Germinal center (tissue), 1 donor: ENCODE measurements around the gene VPS37C.
"Not testable (repeated sequence)": the region's sequence is repeated elsewhere in the genome, so short reads cannot be mapped to it uniquely, and the experiment has no call there.

Experiments
- DNase-seq: peaks from one replicate; pipeline ENCODE4 v3.0.0; 2012; ENCODE audit warnings: mixed read lengths, low spot score

Gene VPS37C

DNA sequence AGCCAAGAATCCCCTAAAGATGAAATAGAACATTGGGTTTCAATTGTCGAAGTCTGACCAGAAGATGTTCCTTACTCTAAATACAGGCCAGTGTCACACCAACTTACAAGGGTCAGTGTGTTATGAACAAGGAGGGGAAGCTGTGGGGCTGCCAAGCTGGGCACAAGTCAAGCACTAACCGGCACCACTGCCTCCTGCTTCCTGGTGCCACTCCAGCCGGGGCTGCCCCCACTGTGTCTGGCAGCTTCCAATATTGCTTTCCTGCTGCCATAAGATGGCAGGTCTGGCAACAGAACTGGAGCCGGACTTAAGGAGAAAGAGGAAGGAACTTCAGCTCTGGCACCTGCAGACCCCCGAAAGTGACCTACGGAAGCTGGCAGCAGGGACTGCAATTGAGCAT, 13.7 kb upstream of the VPS37C start:
- no peak for DNase-seq

DNA sequence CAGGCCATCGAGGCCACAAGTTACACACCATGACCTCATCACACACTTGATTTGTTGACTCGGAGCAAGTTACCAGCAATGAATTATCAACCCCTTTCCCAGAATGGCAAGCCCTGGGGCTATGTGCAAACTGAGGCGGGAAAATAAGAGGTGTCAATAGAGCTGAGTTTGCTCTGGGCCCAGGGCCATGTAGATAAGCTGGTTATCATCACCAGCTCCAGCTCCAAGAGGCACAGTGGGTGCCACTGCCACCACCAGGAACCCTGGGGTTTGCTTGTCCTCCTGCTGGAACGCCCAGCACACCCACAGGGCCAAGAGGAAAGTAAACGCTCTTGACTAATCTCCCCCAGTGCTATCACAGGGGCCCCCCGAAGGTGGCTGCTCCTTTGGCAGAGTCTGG, 13.0 kb upstream of the VPS37C start:
- no peak for DNase-seq

GRCh38 chr11:61173456-61173855, 12.2 kb upstream of the VPS37C start:
- DNase-seq: no peak

GRCh38 chr11:61172888-61173287, 11.7 kb upstream of the VPS37C start:
- DNase-seq: no peak

DNA sequence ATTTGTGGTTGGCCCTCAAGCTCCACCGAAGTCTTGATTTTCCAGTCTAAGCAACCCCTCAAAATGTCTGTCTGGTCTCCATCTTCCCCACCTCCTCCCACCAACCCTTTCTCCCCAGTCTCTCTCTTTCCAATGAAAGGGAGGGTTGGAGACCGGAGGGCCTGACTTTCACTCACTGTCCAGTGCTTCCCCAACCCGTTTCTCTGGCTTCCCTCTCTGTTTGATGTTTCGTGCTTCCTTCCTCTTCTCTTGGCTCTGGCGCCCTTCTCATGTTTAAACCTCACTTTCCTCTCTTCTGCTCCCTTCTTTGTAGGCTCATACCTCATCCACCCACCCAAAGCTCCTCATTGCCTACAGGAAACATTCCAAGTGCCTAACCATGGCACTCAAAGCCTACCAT, 11.1 kb upstream of the VPS37C start:
- DNase-seq: no peak

GRCh38 chr11:61171907-61172306, 10.7 kb upstream of the VPS37C start:
- DNase-seq: no peak

DNA sequence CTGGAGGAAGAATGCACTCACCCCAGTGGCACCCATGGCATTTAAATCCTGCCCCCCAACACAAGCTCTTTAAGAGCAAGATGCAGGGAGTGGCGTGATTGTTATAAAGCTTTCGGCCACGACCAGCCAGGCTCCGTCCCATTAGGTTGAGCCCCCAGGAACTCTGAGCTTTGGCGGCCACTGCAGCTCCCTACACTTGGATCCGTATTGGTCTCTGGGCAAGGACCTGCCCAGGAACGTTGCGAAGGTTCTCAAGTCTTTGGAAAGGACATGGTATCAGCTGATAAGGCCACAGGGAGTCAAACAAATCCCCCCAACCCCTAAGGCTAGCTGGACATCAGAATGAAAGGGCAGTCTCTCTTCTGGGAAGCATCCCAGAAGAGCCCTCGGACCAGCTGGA, 9.3 kb upstream of the VPS37C start:
- DNase-seq: no peak

GRCh38 chr11:61168800-61169199, 7.6 kb upstream of the VPS37C start:
- no peak for DNase-seq

DNA sequence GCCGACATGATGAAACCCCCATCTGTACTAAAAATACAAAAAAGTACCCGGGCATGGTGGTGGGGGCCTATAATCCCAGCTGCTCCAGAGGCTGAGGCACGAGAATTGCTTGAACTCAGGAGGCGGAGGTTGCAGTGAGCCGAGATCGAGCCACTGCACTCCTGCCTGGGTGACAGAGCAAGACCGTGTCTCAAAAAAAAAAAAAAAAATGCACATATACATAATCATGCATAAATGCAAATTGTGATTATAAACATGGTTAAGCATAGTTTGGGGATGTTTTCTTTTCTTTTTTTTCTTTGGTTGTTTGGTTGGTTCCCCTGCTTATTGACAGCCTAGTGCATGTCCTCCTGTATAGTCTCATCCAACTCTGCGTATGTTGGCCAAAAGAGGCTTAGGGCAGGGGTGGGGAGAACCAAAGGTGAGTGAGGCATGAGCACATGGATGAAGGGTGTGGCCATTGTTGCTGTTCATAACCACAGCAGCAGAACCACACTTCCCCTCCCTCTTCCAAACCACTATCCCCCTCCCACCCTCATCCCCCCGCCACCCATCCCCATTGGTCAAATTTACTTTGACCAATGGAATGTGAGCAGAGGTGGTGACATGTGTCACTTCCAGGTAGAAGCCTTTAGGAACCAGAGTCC, 6.9 kb upstream of the VPS37C start:
- DNase-seq: no peak

GRCh38 chr11:61166331-61166730, 5.1 kb upstream of the VPS37C start:
- DNase-seq: not testable (repeated sequence)

- not testable (repeated sequence) for DNase-seq
Observed at GRCh38 chr11:61165785-61166184, 4.6 kb upstream of the VPS37C start.

DNA sequence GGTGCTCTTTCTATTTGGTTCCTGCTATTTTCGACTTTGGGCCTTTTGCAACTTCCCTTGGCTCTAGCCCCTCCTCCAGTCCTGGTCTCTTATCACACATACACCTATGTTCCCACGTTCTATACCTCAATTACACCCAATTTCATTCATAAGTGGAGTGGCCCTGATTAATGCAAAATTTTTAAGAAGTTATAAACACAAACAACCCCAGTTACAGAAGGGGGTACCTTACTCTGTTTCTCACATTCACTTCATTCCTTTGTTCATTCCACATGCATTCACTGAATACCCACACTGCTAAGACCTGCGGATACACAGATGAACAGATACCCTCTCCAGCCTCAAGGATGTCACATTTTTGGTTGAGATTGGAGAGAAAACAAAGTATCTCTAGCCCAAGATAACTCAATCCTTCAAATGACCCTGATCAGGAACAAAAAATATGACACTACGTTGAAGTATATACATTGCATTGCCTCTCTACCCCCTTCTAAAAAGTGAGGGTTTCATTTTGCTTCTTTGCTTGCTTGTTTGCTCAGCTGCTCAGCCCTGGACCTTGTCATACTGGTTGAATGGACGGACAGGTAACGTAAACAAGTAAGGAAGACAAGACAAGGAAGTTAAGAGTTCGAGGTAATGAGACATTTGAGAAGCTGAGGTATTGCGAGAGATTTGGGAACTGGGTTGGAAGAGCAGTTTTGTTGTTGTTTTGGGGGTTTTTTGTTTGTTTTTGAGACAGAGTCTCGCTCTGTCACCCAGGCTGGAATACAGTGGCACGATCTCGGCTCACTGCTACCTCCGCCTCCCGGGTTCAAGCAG, 3.6 kb upstream of the VPS37C start:
- DNase-seq: no peak

DNA sequence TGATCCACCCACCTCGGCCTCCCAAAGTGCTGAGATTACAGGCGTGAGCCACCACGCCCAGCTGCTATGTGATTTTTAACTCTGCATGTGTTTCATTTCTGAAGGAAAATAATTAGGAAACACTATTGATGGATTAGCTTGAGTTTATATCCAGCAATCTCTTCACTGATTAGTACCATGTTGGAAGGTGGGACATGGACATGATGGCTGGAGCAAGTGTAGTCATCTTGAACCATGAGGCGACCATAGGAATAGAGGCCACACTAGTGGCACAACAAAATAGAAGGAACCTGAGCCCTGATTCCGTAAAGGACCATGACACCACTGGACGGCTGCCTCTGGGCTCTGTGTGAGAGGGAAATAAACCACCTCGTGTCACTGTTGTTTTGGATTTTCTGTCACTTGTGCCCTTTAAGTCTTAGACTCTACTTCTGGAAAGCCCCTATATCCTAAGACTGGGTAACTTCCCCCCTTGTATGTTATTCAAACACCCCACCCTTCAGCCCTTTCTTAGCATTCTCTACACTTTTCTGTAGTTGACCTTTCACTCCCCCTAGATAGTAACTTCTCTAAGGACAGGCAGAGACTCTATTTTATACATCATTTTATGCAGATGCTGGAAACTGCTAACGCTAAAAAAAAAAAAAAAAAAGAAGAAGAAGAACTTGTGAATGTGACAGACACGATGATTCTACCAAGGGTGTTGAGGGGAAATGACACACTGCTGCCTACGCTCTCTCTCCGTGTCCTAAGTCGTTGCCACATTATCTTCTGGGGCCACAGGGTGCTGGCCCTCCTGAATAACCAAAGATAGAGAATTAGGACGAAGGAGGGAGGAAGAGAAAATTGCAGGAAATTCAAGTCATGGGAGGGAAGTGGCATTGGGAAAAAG, 2.7 kb upstream of the VPS37C start:
- peak; percentile 30 for DNase-seq

DNA sequence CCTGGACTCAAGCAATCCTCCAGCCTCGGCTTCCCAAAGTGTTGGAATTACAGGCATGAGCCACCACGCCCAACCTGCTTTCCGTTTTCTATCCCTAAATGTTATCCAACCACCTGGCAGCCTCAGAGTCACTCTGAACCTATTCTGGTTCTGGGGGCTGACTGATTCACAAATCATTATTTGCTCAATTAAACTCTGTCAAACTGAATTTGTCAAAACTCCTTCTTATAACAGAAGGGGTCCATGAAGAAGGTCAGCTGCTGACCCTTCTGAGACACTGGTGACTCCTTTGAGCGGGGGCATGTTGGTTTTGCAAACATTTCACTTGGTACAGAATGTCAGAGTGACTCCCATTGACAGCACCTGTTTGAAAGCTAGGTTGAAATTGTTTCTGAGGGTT, 1.8 kb upstream of the VPS37C start:
- DNase-seq: no peak

- DNase-seq: no peak
Observed at GRCh38 chr11:61162092-61162941, 1.1 kb upstream of the VPS37C start.

DNA sequence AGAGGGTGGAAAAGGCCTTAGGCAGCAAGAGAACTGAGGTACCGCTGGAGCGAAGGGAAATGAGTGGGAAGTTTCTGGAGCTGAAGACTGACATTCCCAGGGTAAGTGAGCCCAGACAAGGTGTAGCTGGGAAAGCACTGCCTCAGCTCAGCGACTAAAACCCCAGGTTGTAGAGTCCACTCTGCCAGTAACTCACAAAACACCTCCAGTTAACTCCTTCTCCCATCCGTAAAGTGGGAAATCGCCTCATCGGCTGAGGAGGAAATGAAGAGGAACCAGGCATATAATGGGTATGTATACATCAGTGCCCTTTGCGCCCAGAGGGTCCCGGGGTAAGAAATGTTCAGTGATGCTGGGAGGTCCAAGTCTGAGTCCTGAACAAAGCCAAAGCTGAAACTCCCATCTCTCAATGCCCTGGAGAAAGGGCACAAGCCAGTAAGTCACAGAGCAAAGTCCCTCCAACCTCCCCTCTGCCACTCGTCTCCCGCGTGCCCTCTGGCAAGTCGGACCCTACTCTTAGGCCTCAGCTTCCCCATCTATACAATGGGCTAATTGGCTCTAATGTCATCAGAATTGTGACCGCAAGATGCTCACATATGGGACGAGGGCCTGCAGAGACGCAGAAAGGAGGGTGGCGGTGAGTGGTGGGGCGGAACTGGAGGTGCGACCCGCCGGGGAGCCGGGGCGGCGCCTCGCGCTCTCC, 588 bp downstream of the VPS37C start:
- DNase-seq: no peak

GRCh38 chr11:61158691-61159381, 2.4 kb downstream of the VPS37C start:
- DNase-seq: no peak

DNA sequence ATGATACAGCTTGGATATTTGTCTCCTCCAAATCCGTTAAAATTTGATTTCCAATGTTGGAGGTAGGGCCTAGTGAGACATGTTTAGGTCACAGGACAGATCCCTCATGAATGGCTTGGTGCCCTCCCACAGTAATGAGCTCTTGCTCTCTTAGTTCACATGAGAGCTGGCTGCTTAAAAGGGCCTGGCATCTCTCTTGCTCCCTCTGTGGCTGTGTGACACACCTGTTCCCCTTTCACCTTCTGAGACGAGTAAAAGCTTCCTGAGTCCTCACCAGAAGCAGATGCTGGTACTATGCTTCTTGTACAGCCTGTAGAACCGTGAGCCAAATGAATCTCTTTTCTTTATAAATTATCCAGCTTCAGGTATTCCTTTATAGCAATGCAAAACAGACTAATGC, 3.5 kb downstream of the VPS37C start:
- no peak for DNase-seq

DNA sequence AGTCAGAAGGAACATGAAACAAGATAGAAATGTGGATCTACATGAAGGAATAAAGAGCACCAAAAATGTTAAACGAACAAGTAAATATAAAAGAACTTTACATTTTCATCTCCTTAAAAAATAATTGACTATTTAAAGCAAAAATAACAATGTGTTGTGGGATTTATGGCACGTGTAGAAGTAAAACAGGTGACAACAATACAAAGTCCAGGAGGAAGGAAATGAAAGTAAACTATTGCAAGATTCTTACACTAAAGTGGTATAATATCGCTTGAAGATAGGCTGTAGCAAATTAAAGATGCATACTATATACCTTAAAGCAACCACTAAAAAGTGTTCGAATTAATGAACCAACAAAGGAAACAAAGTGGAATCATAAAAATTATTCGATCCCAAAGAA, 5.5 kb downstream of the VPS37C start:
- DNase-seq: no peak

DNA sequence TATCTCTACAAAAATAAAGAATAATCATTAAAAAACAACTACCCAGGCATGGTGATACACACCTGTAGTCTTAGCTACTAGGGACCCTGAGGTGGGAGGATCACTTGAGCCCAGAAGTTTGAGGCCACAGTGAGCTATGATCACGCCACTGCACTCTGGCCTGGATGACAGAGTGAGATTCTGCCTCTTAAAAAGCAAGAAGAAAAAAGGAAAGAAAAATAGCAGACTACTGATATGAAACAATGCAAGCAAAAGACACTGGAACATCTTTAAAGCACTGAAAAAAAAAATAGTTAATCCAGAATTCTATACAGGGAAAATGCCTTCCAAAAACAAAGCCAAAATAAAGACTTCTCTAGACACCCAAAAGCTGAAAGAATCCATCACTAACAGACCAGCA, 5.9 kb downstream of the VPS37C start:
- DNase-seq: no peak

DNA sequence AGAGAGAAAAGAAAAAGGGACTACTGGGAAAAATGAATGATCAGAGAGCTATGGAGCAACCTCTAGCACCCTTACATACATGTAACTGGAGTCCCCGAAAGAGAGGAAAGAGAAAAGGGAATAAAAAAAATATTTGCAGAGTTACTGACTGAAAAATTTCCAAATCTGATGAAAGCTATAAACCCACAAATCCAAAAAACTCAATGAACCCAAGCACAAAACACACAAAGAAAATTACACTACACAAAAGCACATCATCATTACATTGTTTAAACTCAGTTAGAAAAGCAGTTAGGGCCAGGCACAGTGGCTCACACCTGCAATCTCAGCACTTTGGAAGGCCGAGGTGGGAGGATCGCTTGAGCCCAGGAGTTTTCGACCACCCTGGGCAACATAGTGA, 6.7 kb downstream of the VPS37C start:
- DNase-seq: no peak
